Fibroblast of lung (primary cell): ENCODE measurements around the gene RNF34.

Experiments used
- CTCF ChIP-seq, 2 donors: IDR thresholded peaks in 1 of 2; conservative IDR thresholded peaks in 1 of 2; 1 replicate in 1 of 2; 2 replicates in 1 of 2; pipeline ENCODE4 v1.5.1; 2011 to 2012; ENCODE audit warnings: low read length in 2 of 2, control low read depth in 1 of 2, inconsistent platforms in 1 of 2, low read depth in 1 of 2, mild to moderate bottlenecking in 1 of 2
- EZH2 ChIP-seq: IDR thresholded peaks from 2 replicates; pipeline ENCODE4 v1.5.1; 2012; ENCODE audit warnings: low read length, control low read depth, mild to moderate bottlenecking; ENCODE audit errors: missing control alignments

- no peak for TF ChIP-seq CTCF (conservative IDR thresholded peaks at IDR 0.05 in 1 of 2, IDR thresholded peaks at IDR 0.05 in 1 of 2; ENCODE audit: low read depth in 1 of 2, low read length in 2 of 2)
- no peak for TF ChIP-seq EZH2
Observed at GRCh38 chr12:121398355-121398754, 1.6 kb upstream of the RNF34 start.
